ENCODE results near the gene PRR5L. TPM values are rescaled to one million over a fixed set of nuclear protein-coding genes. Genes with fewer than 3 reads are reported as not detected.

Gene PRR5L
- total RNA-seq = 8.1 and 8.9 TPM in 2 replicates

- intact Hi-C loops (cut with micrococcal nuclease) = no loop called here
Measured at GRCh38 chr11:36295926-36296325, at the start of gene PRR5L. Gene PRR5L, plus strand, starts transcription at chr11:36296288. Its CDS starts 104,834 bp downstream, at chr11:36401122.

- intact Hi-C loops (cut with micrococcal nuclease) = no loop called here
Measured at GRCh38 chr11:36247493-36247892, 48.6 kb upstream of the PRR5L start.

GRCh38 chr11:36248436-36248835 lies 47.7 kb upstream of the PRR5L start:
- intact Hi-C loops (cut with micrococcal nuclease) = no loop called here

GRCh38 chr11:36249246-36249645 lies 46.8 kb upstream of the PRR5L start:
- intact Hi-C loops (cut with micrococcal nuclease) = no loop called here

- intact Hi-C loops (cut with micrococcal nuclease) = no loop called here
Measured at GRCh38 chr11:36251823-36252222, 44.3 kb upstream of the PRR5L start.

GRCh38 chr11:36253238-36253637 lies 42.9 kb upstream of the PRR5L start:
- intact Hi-C loops (cut with micrococcal nuclease) = no loop called here

- intact Hi-C loops (cut with micrococcal nuclease) = no loop called here
Measured at GRCh38 chr11:36254713-36255112, 41.4 kb upstream of the PRR5L start.

GRCh38 chr11:36257351-36257750 lies 38.7 kb upstream of the PRR5L start:
- intact Hi-C loops (cut with micrococcal nuclease) = no loop called here

- intact Hi-C loops (cut with micrococcal nuclease) = no loop called here
Measured at GRCh38 chr11:36258730-36259360, 37.2 kb upstream of the PRR5L start.

GRCh38 chr11:36261094-36261493 lies 35.0 kb upstream of the PRR5L start:
- intact Hi-C loops (cut with micrococcal nuclease) = no loop called here

- intact Hi-C loops (cut with micrococcal nuclease) = loop anchor here (2.0 kb wide), 1 partner anchor 441 kb away; no protein-coding TSS in a partner anchor
Measured at GRCh38 chr11:36264011-36264972, 31.8 kb upstream of the PRR5L start.

GRCh38 chr11:36264973-36265344 lies 31.1 kb upstream of the PRR5L start:
- intact Hi-C loops (cut with micrococcal nuclease) = loop anchor here (2.0 kb wide), 1 partner anchor 442 kb away; no protein-coding TSS in a partner anchor

- intact Hi-C loops (cut with micrococcal nuclease) = loop anchor here (1.0 to 2.0 kb wide), 3 partner anchors 227 to 650 kb away; no protein-coding TSS in a partner anchor
Measured at GRCh38 chr11:36265793-36266628, 30.1 kb upstream of the PRR5L start.

- intact Hi-C loops (cut with micrococcal nuclease) = loop anchor here (1.0 to 2.0 kb wide), 2 partner anchors 228 to 650 kb away; no protein-coding TSS in a partner anchor
Measured at GRCh38 chr11:36266767-36267166, 29.3 kb upstream of the PRR5L start.

GRCh38 chr11:36268337-36268985 lies 27.6 kb upstream of the PRR5L start:
- intact Hi-C loops (cut with micrococcal nuclease) = no loop called here

GRCh38 chr11:36270701-36271100 lies 25.4 kb upstream of the PRR5L start:
- intact Hi-C loops (cut with micrococcal nuclease) = no loop called here

GRCh38 chr11:36271794-36272407 lies 24.2 kb upstream of the PRR5L start:
- intact Hi-C loops (cut with micrococcal nuclease) = no loop called here

- intact Hi-C loops (cut with micrococcal nuclease) = no loop called here
Measured at GRCh38 chr11:36273110-36273509, 23.0 kb upstream of the PRR5L start.

GRCh38 chr11:36274414-36274813 lies 21.7 kb upstream of the PRR5L start:
- intact Hi-C loops (cut with micrococcal nuclease) = no loop called here

GRCh38 chr11:36278531-36279282 lies 17.4 kb upstream of the PRR5L start:
- intact Hi-C loops (cut with micrococcal nuclease) = no loop called here

Data from T-helper 2 cell treated with Interferon-gamma antibody and Interleukin-4, amounts not matched to agents 100 ng/mL and 5 ng/mL, for 36 hours (primary cell).